Measurements from ENCODE around the gene RAPGEF2. TPM values are rescaled to one million over a fixed set of nuclear protein-coding genes. Genes with fewer than 3 reads are reported as not detected.

RAPGEF2 gene
- total and polyA plus RNA-seq, 8 donors, result 4.3 to 27.5 (median 13.9) TPM

GRCh38 chr4:159141193-159141592, 38.3 kb downstream of the RAPGEF2 start:
- Histone ChIP-seq H3K27ac (no peak overlapping the region), H3K27me3 (no peaks in the 10 kb centered on the region), H3K4me3 (no peak overlapping the region), H3K9me3 (no peaks in the 10 kb centered on the region), H3K36me3 (no peaks in the 10 kb centered on the region), H3K4me1 (peaks cover 3 to 24% (median 15%) of the 10 kb centered on the region in 3 donors)
- DNase-seq (no peak), ATAC-seq (peak in 1 of 4 donors; percentile 28), FAIRE-seq (no peak)
- TF ChIP-seq, protein P1, sequence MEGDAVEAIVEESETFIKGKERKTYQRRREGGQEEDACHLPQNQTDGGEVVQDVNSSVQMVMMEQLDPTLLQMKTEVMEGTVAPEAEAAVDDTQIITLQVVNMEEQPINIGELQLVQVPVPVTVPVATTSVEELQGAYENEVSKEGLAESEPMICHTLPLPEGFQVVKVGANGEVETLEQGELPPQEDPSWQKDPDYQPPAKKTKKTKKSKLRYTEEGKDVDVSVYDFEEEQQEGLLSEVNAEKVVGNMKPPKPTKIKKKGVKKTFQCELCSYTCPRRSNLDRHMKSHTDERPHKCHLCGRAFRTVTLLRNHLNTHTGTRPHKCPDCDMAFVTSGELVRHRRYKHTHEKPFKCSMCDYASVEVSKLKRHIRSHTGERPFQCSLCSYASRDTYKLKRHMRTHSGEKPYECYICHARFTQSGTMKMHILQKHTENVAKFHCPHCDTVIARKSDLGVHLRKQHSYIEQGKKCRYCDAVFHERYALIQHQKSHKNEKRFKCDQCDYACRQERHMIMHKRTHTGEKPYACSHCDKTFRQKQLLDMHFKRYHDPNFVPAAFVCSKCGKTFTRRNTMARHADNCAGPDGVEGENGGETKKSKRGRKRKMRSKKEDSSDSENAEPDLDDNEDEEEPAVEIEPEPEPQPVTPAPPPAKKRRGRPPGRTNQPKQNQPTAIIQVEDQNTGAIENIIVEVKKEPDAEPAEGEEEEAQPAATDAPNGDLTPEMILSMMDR (IDR thresholded peaks at IDR 0.05), result no peak
- 33% methylated on average over 4 of the region's 4 CpGs for WGBS, 2 donors
- intact Hi-C loops (cut with DNase I), result no loop called here

DNA sequence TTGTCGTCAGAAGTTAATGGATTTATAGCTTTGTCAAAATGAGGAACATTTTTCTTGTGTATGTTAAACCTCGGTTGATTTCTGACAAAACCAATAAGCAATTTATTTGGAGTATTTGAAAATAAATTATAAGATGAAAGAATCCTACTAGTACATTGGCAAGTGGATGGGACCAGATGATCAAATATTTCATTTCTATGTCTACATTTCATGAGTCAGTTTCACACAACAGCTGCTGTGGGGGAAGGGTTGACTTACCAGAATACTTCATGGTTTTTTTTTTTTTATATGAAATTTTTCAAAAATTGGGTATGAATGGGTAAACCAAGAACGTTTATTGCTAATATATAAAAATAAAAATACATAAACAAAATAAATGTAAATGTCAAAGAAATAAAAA, 39.4 kb downstream of the RAPGEF2 start:
- Histone ChIP-seq H3K4me3 (no peak overlapping the region), H3K27me3 (no peaks in the 10 kb centered on the region), H3K36me3 (no peaks in the 10 kb centered on the region), H3K27ac (no peak overlapping the region), H3K9me3 (no peaks in the 10 kb centered on the region), H3K4me1 (peaks cover 0 to 32% (median 24%) of the 10 kb centered on the region in 3 donors)
- ATAC-seq, result peak in 2 of 4 donors; percentile 62 to 73
- FAIRE-seq, result peak; percentile 81
- DNase-seq, result no peak
- TF ChIP-seq, protein P1 (IDR thresholded peaks at IDR 0.05), result no peak
- intact Hi-C loops (cut with DNase I), result no loop called here
- WGBS, 2 donors, result 62% methylated on average over 3 of the region's 3 CpGs

DNA sequence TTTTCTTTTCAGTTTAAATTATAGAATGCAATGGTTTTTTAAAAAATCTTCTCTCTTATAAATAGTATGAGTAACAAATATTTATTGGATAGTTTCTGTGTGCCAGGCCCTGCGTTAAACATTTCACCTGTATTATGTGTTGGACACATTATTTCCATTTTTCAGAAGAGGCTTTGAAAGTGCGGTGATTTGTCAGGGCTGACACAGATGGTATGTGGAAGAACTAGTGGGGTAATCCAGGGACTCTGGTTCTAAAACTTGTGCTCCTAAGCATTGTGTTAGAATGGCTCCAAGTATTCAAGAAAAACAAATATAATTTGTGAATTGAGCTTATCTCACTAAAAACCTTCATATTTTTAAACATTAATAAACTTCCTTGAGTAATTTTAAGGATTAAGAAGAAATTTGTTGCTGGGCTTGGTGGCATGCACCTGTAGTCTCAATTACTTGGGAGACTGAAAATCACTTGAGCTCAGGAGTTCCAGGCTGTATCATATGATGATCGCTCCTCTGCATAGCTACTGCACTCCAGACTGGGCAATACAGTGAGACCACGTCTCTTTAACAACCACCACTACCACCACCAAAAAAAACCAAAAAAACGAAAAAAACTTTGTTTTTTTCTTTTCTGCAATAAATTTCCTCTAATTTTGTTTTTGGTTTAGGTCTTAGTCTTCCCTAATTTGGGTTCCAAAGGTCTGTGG, 40.0 kb downstream of the RAPGEF2 start:
- Histone ChIP-seq H3K27ac (no peak overlapping the region), H3K27me3 (no peaks in the 10 kb centered on the region), H3K36me3 (no peaks in the 10 kb centered on the region), H3K4me1 (peaks cover 0 to 32% (median 26%) of the 10 kb centered on the region in 3 donors), H3K4me3 (no peak overlapping the region), H3K9me3 (no peaks in the 10 kb centered on the region)
- ATAC-seq (no peak), FAIRE-seq (no peak), DNase-seq (no peak)
- TF ChIP-seq, protein P1 (IDR thresholded peaks at IDR 0.05), result no peak
- 77 to 81% methylated on average over 5 of the region's 5 CpGs for WGBS, 2 donors
- intact Hi-C loops (cut with DNase I), result no loop called here

- intact Hi-C loops (cut with DNase I), result no loop called here
- no peak for DNase-seq
- Histone ChIP-seq H3K36me3 (no peaks in the 10 kb centered on the region), H3K4me1 (peaks cover 0 to 32% (median 26%) of the 10 kb centered on the region in 3 donors), H3K9me3 (no peaks in the 10 kb centered on the region), H3K27ac (no peak overlapping the region), H3K27me3 (no peaks in the 10 kb centered on the region), H3K4me3 (no peak overlapping the region)
- ATAC-seq, result no peak
- no peak for FAIRE-seq
- TF ChIP-seq, protein P1 (IDR thresholded peaks at IDR 0.05), result no peak
- 69 to 76% methylated on average over 3 of the region's 3 CpGs for WGBS, 2 donors
These were observed 40.8 kb downstream of the RAPGEF2 start for GRCh38 chr4:159143687-159144086.

- Histone ChIP-seq H3K4me1 (peaks cover 0 to 32% (median 26%) of the 10 kb centered on the region in 3 donors), H3K27me3 (no peaks in the 10 kb centered on the region), H3K36me3 (no peaks in the 10 kb centered on the region), H3K4me3 (no peak overlapping the region), H3K9me3 (no peaks in the 10 kb centered on the region), H3K27ac (no peak overlapping the region)
- ATAC-seq, result no peak
- TF ChIP-seq, protein P1 (IDR thresholded peaks at IDR 0.05), result no peak
- 66 to 73% methylated on average over 4 of the region's 4 CpGs for WGBS, 2 donors
- intact Hi-C loops (cut with DNase I), result no loop called here
- FAIRE-seq, result peak; percentile 17
- no peak for DNase-seq
These were observed 41.3 kb downstream of the RAPGEF2 start for GRCh38 chr4:159144112-159144694.
